ENCODE results near the gene KCNG4. TPM values are rescaled to one million over a fixed set of nuclear protein-coding genes. Genes with fewer than 3 reads are reported as not detected.

The KCNG4 gene
- total RNA-seq, 1 experiment from 2014 or later = not detected

- ChIA-PET CTCF (no interaction called here), POLR2A (ENCODE audit: low non-redundant PET) (no interaction called here)
- TF ChIP-seq EZH2 (IDR thresholded peaks at IDR 0.05; ENCODE audit: borderline replicate concordance, low read depth, low read length, poor library complexity, severe bottlenecking) (no peak), CTCF (conservative IDR thresholded peaks at IDR 0.05; ENCODE audit: low read depth, low read length) (no peak)
- Histone ChIP-seq H3K27ac (ENCODE audit: low read depth, low read length, poor library complexity, severe bottlenecking) (no peak overlapping the region), H3K4me1 (ENCODE audit: insufficient read depth, low read length, poor library complexity, severe bottlenecking) (no peaks in the 10 kb centered on the region), H3K4me3 (ENCODE audit: low read depth, low read length, poor library complexity, severe bottlenecking) (no peak overlapping the region), H3K9me3 (ENCODE audit: low read depth, low read length, poor library complexity, severe bottlenecking) (no peaks in the 10 kb centered on the region), H3K27me3 (replicated peaks; ENCODE audit: insufficient read depth, low read depth, low read length, poor library complexity) (peaks cover 21% of the 10 kb centered on the region), H3K36me3 (ENCODE audit: insufficient read depth, low read length, poor library complexity, severe bottlenecking) (no peaks in the 10 kb centered on the region)
- DNase-seq (ENCODE audit: low spot score) = no peak
- no TSS peak for BruUV-seq (replicated peaks)
- intact Hi-C loops (cut with micrococcal nuclease; ENCODE audit: unreplicated experiment) = no loop called here
These were observed 4.9 kb upstream of the KCNG4 start for GRCh38 chr16:84244728-84245127.

DNA sequence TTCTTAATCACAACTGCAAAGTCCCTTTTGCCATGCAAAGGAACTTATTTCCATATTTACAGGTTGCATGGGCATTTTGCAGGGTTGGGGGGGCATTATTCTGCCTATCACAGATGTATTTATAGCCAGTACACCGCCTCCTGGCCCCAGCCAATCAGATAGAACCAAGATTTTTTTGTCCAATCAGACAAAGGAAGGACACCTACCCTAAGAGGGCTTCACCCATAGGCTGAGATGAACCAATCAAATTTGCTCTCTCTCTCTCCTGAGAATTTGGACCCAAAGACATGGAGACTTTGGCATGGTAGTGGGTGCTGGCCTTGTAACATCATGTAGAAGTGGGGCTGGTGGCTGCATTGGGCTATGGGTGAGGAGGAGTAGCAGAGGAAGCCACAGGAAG is 3.9 kb upstream of the KCNG4 start:
- no peak overlapping the region for H3K4me3 ChIP-seq (ENCODE audit: low read depth, low read length, poor library complexity, severe bottlenecking)
- no peaks in the 10 kb centered on the region for H3K4me1 ChIP-seq (ENCODE audit: insufficient read depth, low read length, poor library complexity, severe bottlenecking)
- H3K36me3 ChIP-seq (ENCODE audit: insufficient read depth, low read length, poor library complexity, severe bottlenecking) = no peaks in the 10 kb centered on the region
- intact Hi-C loops (cut with micrococcal nuclease; ENCODE audit: unreplicated experiment) = no loop called here
- BruUV-seq (replicated peaks) = no TSS peak
- TF ChIP-seq EZH2 (IDR thresholded peaks at IDR 0.05; ENCODE audit: borderline replicate concordance, low read depth, low read length, poor library complexity, severe bottlenecking) = no peak
- TF ChIP-seq CTCF (conservative IDR thresholded peaks at IDR 0.05; ENCODE audit: low read depth, low read length) = no peak
- DNase-seq (ENCODE audit: low spot score) = no peak
- peaks cover 21% of the 10 kb centered on the region for H3K27me3 ChIP-seq (replicated peaks; ENCODE audit: insufficient read depth, low read depth, low read length, poor library complexity)
- POLR2A ChIA-PET (ENCODE audit: low non-redundant PET) = no interaction called here
- no peak overlapping the region for H3K27ac ChIP-seq (ENCODE audit: low read depth, low read length, poor library complexity, severe bottlenecking)
- CTCF ChIA-PET = no interaction called here
- no peaks in the 10 kb centered on the region for H3K9me3 ChIP-seq (ENCODE audit: low read depth, low read length, poor library complexity, severe bottlenecking)

- DNase-seq (ENCODE audit: low spot score) = no peak
- H3K27ac ChIP-seq (ENCODE audit: low read depth, low read length, poor library complexity, severe bottlenecking) = no peak overlapping the region
- intact Hi-C loops (cut with micrococcal nuclease; ENCODE audit: unreplicated experiment) = no loop called here
- ChIA-PET CTCF (no interaction called here), POLR2A (ENCODE audit: low non-redundant PET) (no interaction called here)
- H3K36me3 ChIP-seq (ENCODE audit: insufficient read depth, low read length, poor library complexity, severe bottlenecking) = no peaks in the 10 kb centered on the region
- no peak for TF ChIP-seq EZH2 (IDR thresholded peaks at IDR 0.05; ENCODE audit: borderline replicate concordance, low read depth, low read length, poor library complexity, severe bottlenecking)
- H3K27me3 ChIP-seq (replicated peaks; ENCODE audit: insufficient read depth, low read depth, low read length, poor library complexity) = peaks cover 27% of the 10 kb centered on the region
- H3K9me3 ChIP-seq (ENCODE audit: low read depth, low read length, poor library complexity, severe bottlenecking) = no peaks in the 10 kb centered on the region
- no peak overlapping the region for H3K4me3 ChIP-seq (ENCODE audit: low read depth, low read length, poor library complexity, severe bottlenecking)
- BruUV-seq (replicated peaks) = no TSS peak
- H3K4me1 ChIP-seq (ENCODE audit: insufficient read depth, low read length, poor library complexity, severe bottlenecking) = no peaks in the 10 kb centered on the region
These were observed 3.0 kb upstream of the KCNG4 start for GRCh38 chr16:84242839-84243238.

DNA sequence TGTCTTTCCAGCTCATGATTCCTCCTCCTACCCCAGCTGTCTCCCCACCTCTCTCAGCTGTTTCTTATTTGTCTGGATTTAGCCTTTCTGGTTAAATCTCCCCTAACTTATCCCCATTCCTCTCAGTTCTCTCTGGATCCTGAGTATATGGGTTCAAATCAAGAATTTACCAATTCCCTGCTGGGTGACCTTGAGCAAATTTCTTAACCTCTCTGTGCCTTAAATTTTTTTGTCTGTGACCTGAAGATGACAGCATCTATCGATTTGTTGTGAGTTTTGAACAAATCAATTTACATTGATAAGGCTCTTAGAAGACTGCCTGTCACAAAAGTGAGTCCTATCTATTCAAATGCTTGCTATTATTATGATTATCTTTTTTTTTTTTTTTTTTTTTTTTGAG is 2.0 kb upstream of the KCNG4 start:
- no peaks in the 10 kb centered on the region for H3K4me1 ChIP-seq (ENCODE audit: insufficient read depth, low read length, poor library complexity, severe bottlenecking)
- no peaks in the 10 kb centered on the region for H3K36me3 ChIP-seq (ENCODE audit: insufficient read depth, low read length, poor library complexity, severe bottlenecking)
- ChIA-PET CTCF (no interaction called here), POLR2A (ENCODE audit: low non-redundant PET) (no interaction called here)
- no peaks in the 10 kb centered on the region for H3K9me3 ChIP-seq (ENCODE audit: low read depth, low read length, poor library complexity, severe bottlenecking)
- TF ChIP-seq CTCF (conservative IDR thresholded peaks at IDR 0.05; ENCODE audit: low read depth, low read length) (no peak), EZH2 (IDR thresholded peaks at IDR 0.05; ENCODE audit: borderline replicate concordance, low read depth, low read length, poor library complexity, severe bottlenecking) (no peak)
- H3K27ac ChIP-seq (ENCODE audit: low read depth, low read length, poor library complexity, severe bottlenecking) = no peak overlapping the region
- no peak for DNase-seq (ENCODE audit: low spot score)
- intact Hi-C loops (cut with micrococcal nuclease; ENCODE audit: unreplicated experiment) = no loop called here
- no peak overlapping the region for H3K4me3 ChIP-seq (ENCODE audit: low read depth, low read length, poor library complexity, severe bottlenecking)
- BruUV-seq (replicated peaks) = no TSS peak
- H3K27me3 ChIP-seq (replicated peaks; ENCODE audit: insufficient read depth, low read depth, low read length, poor library complexity) = peaks cover 30% of the 10 kb centered on the region
